GM21576 (cell line): ENCODE data around the gene TTL.
"Not testable (repeated sequence)": the region's sequence is repeated elsewhere in the genome, so short reads cannot be mapped to it uniquely, and the experiment has no call there.

Source experiments
- ATAC-seq: cut with Tn5 transposase; IDR thresholded peaks from one replicate; pipeline ENCODE4 v1.9.1; 2021; ENCODE audit warnings: mild to moderate bottlenecking, moderate library complexity; ENCODE audit not compliant: unreplicated experiment

TTL gene

DNA sequence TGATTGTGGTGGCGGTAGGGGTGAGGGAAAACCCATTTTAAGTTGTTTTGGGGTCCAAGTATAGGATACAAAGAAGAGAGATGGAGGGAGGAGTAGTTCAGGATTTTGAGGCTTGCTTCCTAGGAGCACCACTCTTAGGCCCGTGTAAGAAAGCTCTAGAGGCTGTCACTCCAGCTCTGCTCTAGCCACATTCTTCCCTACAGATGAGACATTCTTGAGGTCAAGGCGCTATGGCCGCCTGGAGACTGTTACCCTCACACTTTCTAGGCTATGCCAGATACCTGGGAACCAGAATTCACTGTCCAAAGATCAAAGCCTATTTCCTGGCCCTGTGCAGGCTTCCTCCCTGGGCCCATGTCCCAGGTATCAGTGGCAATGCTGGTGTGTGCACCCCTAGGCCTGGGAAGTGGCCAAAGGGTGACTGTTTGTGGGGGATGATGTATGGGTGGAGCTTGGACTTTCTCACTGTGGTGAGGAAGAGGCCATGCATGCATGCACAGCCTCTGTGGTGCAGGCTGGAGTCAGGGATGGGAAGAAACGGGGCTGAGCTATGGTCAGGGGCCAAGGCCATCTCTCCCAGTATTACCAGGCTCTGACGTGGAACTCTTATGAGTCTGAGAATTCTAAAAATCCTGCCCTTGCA, 7.0 kb upstream of the TTL start:
- ATAC-seq, result no peak

DNA sequence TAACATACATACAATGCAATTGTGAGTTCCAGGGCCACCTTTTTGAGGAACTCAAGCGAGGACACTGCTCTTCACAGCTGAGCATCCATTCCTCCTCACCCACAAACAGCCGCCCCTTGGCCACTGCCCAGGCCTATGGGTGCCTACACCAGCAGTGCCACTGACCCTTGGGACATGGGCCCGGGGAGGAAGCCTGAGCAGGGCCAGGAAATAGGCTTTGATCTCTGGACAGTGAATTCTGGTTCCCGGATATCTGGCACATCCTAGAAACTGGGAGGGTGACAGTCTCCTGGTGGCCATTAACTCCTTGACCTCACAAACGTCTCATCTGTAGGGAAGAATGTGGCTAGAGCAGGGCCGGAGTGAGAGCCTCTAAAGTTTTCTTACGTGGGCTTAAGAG, 5.5 kb upstream of the TTL start:
- ATAC-seq, result no peak

DNA sequence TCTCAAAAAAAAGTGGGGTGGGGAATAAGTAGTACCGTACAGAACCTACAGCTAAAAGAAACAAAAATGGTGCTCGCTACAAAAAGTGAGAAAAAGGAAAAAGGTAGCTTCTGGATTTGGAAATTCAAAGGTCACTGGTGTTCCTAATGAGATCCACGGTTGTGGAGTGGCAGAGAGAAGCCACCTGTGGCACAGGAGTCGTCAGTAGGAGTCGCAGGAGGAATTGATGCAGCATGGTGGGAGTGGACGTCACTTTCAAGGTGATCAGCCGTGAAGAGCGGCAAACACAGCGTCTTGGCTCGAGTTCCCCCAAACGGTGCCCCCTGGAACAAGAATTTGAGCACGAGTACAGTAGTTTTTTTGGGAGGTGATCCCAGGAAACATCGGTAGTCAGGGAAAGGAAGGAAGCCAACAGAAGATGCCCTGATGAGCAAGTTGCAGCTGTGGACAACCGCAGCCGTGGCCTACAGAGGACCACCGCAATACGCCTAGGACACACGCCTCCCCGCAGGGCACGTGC, 1.4 kb upstream of the TTL start:
- no peak for ATAC-seq

DNA sequence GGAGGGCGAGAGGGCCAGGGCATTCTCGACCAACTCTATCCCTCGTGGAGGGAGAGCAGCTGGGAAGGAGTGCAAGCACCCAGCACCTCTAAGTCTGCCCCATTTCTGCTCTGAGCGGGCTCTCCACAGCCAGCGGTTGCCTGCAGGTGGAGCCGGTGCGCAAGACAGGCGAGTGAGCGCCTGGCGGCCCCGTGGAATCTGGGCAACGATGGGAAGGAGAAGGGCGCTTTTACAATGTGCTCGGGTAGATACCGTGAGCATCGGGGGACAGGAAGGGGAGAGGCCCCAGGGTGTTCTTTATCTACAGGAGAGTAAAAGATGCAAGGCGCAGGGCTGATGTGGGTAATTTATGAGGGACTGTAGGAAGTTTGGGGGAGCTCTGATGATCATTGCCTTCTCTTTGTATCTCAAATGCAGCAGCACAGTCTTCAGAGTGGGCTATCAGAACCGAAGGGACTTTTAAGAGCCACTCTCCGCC, 867 bp upstream of the TTL start:
- ATAC-seq, result peak; percentile 70

DNA sequence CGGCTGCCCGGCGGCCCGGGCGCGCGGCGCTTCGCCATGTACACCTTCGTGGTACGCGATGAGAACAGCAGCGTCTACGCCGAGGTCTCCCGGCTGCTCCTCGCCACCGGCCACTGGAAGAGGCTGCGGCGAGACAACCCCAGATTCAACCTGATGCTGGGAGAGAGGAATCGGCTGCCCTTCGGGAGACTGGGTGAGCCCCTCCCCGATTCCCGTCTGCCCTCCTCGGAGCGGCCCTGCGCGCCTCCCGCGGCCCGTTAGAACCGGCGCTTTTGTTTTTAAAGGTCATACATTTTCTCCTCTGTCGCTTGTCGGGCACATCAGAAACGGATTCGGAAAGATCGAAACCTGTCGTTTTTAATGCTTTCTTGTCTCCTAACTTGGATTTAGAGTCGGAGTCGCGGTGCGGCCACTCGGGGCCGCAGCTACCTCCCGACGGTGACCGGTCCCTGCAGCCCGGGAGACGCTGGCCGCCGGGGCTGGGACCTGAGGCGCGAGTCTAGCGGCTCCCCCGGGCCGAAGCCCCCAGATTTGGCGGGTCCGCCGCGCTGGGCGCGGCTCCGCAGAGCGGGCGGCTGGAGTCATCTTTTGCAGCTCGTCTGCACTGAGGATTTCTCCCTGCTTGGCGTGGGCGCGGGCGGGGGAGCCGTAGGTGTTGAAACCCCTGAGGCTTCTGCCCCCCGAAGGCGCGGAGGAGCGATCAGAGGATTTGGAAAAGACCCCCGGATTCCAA, 519 bp downstream of the TTL start:
- peak; percentile 13 for ATAC-seq

DNA sequence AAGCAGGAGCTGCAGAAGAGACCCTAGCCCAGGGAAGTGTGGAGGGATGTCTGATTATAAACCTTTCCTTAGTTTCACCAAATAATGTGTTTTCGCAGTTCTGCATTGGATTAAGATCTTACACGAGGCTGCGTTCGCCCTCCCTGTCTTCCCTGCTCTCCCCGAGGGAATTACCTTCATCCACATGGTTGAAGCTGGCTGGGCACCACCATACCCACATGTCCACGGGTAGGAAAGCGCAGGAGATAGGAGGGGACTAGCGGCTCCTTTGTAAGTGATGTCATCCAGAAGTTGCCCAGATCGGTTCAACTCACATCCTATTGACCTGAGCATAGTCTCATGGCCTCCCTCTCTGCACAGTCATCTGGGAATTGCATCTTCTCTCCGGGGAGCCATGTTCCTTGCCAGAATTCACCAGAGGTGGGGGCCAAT, 1.1 kb downstream of the TTL start:
- no peak for ATAC-seq

DNA sequence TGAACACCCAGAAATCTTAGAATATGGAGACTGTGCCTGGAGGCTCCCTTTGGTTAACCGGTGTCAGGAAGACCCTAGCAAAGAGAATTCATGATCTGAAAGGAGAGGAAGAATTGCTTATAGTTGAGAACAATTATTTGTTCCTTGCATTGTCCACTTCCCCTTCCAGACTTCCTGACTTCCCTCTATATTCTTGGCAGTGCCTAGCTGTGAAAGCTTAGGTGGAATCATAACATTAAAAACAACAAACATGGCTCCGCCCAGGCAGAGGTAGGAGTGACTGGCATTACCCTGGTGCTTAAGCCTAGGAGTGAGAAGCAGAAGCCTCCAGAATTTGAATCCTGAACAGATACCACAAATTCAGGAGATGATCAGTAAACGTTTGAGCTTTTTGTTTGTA, 1.9 kb downstream of the TTL start:
- no peak for ATAC-seq

DNA sequence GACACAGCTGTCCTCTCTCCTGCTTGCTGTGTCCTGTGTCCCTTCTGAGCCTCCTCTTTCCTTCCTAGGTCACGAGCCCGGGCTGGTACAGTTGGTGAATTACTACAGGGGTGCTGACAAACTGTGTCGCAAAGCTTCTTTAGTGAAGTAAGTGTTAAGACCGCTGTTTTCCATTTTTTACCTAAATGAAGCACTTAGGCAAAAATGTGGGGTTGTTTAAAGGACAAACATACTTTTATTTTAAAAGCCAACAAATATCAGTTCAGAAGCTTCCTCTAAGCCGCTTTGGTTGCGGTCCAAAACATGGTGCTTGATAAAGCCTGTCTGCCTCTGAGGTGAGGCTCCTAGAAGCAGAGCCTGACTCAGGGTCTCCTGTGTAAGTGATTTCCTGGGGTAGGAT, 3.9 kb downstream of the TTL start:
- no peak for ATAC-seq

DNA sequence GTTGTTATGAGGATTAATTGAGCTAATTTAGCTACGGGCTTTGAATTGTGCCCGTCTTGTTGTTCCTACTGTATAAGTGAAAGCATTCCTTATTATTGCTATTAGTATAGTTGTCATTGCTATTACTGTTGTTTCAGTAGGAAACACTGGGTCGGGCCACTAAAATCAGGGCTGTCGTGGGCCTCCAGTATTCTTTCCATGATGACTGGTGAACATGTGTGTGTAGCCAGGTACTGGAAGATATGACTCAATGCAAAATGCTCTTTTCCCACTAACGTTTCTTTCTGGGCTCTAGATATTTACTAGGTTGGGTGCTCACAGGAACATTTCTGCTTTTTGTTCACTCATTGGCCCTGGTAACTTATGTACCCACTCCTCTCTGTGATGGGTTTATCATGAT, 4.9 kb downstream of the TTL start:
- ATAC-seq, result no peak

DNA sequence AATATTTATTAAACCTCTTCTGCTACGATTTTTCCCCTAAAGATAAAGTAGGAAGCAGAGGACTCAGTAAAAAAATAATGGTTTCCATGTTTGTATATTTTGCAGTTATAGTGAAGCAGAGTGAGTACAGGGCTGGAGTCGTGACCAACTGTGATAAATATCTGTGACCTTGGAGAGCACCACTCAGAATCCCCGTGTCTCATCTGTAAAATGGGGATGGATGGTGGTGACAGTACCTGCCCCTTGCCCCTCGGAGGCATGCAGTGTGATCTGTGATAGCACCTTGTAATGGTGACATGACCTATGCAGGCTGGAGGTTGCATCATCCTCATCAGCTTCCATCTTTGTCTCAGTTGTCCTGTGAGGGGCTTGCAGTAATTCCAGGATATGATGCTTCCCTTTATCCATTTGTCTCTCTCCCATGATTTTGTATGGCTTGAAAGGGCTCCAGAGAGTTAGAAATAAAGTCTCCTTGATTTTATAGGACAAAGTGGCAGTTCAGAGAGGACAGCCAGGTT, 5.5 kb downstream of the TTL start:
- no peak for ATAC-seq

DNA sequence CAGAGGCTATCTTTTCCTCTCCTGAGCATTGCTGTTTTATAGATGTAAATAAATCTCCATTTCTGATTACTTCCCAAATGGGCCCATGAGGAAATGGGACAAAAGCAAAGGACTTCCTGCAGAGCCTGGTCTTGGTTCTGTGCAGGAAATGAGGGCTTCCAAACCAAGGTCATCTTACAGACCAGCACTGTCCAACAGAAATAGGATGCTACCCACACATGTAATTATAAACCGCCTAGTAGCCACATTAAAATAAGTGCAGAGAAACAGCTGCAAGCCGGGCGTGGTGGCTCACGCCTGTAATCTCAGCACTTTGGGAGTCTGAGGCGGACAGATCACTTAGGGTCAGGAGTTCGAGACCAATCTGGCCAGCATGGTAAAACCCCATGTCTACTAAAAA, 6.2 kb downstream of the TTL start:
- ATAC-seq, result no peak

DNA sequence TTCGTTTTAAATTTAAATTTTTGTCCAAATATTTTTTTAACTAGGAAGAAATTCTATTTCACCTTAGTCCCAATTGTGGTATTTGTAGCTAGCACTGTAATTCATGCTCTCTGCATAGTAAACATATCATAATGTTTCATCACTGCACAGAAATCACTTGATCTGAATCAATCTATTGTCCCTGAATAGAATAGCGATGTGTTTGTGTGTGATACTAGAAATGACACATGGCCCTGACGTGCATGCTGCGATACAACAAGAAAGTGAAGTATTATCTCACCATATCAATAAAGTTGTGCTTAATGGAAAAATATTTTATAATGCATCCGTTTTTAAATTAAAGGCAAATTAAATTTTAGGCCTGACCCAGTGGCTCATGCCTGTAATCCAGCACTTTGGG, 10.0 kb downstream of the TTL start:
- no peak for ATAC-seq

DNA sequence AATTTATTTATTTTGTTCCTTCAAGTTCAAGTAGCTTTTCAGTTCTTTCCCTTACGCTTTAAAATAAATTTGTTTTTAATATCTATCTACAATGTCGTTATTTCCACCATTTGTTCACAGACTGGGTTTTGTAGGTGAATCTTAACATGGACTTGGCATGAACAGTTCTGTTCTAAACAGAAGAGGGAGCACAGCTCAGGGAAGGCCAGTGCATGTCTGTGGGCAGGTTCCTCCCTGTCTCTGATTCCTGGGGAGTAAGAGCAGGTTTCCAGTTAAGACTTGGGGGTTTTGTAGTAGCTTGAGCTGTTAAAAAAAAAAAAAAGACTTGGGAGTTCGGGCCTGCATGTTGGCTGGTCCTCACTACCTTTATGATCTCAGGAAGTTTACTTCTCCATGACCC, 11.1 kb downstream of the TTL start:
- ATAC-seq, result no peak

DNA sequence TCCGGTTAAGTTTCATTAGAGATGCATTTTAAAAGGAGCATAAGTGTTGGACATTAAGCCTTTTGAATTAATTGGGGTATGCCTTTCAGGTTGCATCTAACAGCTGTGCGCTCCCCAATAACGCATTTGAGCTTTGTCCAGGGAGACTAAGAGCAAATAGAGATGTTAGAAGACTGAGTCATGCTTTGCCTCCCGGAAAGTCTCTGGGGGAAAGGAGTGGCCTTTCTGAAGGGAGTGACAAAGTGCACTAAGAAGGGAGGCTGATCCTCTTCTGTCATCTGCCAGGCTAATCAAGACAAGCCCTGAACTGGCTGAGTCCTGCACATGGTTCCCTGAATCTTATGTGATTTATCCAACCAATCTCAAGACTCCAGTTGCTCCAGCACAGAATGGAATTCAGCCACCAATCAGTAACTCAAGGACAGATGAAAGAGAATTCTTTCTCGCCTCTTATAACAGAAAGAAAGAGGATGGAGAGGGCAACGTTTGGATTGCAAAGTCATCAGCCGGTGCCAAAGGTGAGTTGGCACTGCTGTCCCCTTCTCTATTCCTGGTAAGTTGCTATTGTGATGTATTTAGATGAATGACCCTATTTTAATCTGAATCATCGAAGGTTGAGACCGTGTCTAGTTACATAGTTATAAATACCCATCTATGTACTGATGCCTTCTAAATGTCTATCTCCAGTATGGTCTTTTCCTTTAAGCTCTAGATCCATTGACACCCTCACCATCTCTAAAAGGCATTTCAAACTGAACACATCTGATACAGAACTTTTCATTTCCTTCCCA, 12.1 kb downstream of the TTL start:
- no peak for ATAC-seq

DNA sequence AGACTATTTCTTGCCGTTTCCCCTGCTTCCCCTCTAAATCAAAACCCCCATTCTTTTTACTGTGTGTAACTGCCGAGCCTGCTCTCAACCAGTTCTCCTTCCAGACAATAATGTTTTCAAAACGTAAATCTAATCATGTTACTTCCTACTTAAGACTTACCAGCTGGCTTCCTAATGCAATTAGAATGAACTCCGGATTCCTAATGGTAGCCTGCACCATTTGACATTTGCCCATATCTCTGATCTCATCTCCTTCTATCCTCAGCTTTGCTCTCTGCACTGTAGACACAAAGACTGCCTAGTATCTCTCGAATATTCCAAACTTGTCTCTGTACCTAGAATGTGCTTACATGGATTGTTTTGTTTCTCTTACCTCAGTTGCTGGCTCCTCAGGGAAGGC, 12.9 kb downstream of the TTL start:
- ATAC-seq, result no peak

DNA sequence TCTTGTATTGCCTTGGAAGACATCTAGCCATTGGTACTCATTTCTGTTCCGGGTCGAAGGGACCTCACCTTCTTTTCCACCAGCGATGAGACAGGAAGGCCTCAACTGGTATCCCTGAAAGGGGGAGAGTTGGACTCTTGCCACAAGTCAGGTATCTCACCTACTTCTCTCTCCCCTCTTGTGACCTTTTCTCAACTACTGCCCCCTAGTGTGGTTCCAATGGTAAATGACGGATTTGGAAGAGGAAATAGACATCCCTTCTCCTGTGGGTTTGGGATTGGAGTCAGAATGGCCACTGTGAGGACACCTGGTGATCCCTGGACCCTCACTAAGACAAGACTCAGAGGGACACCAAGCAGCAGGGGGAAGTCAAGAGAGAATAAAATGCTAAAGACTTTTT, 13.9 kb downstream of the TTL start:
- not testable (repeated sequence) for ATAC-seq

DNA sequence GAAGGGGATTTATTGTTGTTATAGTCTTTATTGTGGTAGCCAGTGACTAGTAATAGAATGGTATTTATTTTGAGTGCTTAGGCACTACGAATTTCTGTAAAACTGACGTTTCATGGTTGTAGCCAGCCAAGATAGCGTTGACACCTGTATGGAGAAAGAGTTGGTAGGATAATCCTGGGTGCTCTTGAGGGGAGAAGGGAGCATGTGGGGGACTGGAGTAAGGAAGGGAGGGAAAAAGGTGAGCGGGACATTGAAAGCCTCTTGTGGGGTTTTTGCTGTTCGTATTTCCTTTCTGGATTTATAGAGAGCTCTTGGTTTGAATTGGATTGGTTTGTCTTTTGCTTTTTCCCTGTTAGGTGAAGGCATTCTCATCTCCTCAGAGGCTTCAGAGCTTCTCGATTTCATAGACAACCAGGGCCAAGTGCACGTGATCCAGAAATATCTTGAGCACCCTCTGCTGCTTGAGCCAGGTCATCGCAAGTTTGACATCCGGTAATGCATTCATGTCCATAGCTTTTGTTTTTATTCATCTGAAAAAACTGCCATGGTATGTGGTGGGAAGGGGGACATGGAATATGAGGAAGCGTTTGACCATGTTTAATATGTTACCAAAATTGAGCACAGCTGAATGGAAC, 19.0 kb downstream of the TTL start:
- not testable (repeated sequence) for ATAC-seq

DNA sequence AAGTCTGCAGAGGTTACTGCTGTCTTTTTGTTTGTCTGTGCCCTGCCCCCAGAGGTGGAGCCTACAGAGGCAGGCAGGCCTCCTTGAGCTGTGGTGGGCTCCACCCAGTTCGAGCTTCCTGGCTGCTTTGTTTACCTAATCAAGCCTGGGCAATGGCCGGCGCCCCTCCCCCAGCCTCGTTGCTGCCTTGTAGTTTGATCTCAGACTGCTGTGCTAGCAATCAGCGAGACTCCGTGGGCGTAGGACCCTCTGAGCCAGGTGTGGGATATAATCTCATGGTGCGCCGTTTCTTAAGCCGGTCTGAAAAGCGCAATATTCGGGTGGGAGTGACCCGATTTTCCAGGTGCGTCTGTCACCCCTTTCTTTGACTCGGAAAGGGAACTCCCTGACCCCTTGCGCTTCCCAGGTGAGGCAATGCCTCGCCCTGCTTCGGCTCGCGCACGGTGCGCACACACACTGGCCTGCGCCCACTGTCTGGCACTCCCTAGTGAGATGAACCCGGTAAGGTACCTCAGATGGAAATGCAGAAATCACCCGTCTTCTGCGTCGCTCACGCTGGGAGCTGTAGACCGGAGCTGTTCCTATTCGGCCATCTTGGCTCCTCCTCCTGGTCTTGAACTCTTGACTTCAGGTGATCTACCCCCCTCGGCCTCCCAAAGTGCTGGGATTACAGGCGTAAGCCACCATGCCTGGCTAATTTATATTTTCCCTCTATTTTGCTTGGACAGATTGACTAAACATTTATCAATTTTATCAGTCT, 27.5 kb downstream of the TTL start:
- not testable (repeated sequence) for ATAC-seq

DNA sequence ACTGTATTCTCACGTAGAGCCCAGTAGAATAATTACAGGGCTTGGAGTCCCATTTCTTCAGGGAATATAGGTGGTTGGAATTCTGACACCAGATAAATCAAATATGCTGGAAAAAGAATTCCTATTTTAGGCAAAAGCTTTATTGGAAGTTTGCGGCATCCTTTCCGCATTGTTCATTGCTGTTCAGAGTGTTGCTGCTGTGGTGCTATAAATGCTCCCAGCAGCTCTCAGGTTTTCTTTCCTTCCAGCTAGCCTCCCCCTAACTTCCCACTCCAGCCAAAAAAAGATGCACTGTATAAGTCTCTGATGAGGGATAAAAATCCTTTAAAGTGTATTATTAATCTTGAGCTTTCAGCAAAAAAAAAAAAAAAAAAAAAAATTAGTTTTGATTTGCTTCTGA, 34.8 kb downstream of the TTL start:
- ATAC-seq, result no peak

DNA sequence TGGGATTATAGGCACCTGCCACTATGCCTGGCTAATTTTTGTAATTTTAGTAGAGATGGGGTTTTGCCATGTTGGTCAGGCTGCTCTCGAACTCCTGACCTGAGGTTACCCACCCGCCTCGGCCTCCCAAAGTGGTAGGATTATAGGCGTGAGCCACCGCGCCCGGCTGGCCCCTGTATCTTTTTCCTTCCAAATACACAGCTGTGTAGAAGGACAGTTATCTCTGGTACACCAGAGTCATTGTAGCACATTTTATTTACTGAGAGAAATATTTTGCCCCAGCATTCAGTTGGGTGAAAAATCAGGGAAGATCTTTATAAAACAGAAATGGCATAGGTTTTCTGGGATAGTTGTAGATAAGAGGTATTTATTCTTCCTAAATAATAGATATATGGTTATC, 36.9 kb downstream of the TTL start:
- ATAC-seq, result no peak
